HG02678 (cell line): ENCODE results near the gene KHDC4.

ENCODE experiments used
- ATAC-seq: cut with Tn5 transposase; IDR thresholded peaks from one replicate; pipeline ENCODE4 v1.9.1; 2021; ENCODE audit warnings: mild to moderate bottlenecking, moderate library complexity; ENCODE audit not compliant: unreplicated experiment

The KHDC4 gene

GRCh38 chr1:155934097-155934935 lies at the start of gene KHDC4:
KHDC4 (minus strand) TSS chr1:155934413; CDS start chr1:155934373, 40 bp downstream.
- peak; percentile 93 for ATAC-seq

DNA sequence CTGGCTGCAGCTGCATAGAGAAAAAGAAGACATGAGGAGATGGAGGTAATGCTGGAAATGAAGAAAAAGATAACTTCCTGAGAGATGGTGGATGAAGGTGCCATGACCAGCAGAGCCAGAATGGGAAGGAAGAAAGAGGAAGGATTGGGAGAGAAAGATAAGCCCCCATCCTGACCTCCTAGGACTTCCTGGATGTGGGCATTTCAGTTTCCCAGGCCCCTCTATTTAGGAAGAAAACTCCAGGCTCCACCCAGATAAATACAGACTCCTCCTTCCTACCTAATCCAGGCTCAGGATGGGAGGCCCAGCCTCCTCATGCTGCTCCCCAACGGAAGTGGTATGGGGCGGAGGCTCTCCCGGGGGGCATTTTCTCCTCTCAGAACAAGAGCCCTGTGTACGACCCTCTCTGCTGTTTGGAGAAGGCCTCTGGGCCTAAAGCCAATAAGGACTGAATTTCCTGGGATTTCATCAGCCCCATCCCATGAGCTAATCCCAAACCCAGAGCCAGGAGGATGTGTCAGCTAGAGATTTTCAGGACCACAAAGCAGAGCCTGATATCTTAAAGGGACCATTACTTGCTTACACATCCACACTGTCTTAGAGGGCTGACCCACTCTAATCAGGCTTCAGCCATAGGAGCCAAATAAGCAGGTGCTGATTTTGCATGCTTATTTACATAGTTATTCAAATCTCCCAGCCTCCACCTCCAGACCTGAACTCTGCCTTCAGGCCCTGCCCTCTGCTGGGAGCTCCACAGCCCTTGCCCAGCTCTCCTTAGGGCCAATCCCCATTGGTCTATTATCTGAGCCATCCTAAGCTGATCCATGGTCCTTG lies 49.2 kb upstream of the KHDC4 start:
- ATAC-seq: no peak

DNA sequence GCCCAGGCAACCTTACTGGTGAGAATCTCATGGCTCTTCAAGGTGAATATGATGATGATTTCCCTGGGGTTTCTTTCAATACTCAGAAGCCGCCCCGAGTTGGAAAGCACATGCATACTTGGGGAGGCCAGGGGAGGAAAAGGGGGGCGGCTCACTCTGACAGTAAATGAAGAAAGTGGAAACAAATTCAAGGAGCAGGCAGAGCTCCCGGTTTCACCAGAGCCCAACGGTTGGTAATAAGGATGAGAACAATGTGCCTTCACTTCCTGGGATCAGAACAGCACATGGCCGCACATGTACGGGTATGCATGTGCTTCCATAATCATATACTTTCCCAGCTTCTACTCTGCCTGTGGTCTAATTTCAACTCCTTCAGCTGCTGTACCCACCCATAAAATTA lies 47.9 kb upstream of the KHDC4 start:
- ATAC-seq: no peak

GRCh38 chr1:155981266-155982088 lies 47.3 kb upstream of the KHDC4 start:
- no peak for ATAC-seq

DNA sequence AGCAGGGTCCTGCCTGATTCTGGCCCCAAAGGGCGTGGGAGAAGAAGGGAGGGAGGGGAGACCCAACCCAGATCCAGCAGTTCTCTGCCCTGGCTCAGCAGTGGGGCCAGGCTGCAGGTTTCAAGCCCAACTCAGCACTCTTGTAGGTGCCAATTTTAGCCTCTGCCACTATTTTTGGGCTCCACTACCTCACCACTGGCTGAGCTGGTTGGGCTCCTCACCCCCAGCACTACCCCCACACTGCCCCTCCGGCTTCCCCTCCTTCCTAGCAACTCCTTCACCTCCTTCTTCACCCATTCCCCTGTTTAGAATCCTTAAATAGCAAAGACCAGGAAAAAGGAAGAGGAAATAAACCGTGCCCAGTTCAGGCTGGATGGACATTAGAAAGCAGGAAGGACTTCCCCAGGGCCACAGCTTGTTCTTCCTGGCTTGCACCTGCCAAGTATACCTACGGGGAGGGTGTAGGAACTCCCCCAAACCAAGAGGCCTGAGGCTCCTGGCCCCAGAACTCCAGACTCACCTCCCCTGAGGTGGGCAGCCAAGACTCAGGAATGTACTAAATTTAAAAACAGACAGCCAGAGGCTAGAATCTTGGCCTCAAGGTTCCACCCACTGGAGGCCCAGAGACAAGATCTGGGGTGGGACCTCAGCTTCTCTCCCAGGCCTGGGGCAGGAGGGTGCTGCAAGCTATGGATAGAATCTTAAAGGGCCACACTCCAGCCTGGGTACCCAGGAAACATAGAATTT lies 45.6 kb upstream of the KHDC4 start:
- no peak for ATAC-seq

GRCh38 chr1:155978973-155979429 lies 44.8 kb upstream of the KHDC4 start:
- ATAC-seq: no peak

DNA sequence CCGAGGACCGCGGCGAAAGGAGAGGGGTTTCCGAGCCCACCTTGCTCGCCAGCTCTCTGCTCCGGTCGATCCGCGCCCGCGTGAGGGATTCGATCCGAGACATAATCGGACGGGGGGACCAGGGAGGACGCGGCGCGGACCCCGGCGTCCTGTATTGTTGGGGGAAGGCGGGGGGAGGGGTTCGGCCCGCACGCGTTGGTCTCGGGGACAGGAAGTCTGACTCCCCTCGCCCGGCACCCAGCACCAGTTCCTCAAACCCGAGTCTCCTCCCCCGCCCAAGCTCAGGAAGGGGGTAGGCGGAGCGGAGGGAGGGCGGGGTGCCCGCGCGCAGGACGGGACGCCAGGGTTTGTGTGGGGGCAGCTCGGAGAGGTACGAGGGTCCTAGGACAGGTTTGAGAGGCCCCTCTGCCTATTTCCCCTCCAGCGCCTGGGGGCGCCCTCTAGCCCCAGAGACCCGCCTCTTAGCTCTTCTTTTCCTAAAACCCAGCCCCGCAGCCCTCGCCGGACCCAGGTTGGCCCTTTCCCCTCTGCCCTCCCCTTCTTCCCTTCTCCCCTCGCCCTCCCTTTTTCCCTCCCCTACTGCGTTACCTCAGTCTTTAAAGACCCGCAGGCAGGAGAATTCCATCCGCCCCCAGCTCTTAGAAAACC lies 44.2 kb upstream of the KHDC4 start, which contains the start of gene ARHGEF2:
TSS of gene ARHGEF2 (minus strand) at position 223 of the 648 bp plus-strand sequence. CDS start at position 103, 120 bp downstream.
- peak; percentile 50 for ATAC-seq

- no peak for ATAC-seq
These were observed 43.6 kb upstream of the KHDC4 start for GRCh38 chr1:155977690-155978324.

DNA sequence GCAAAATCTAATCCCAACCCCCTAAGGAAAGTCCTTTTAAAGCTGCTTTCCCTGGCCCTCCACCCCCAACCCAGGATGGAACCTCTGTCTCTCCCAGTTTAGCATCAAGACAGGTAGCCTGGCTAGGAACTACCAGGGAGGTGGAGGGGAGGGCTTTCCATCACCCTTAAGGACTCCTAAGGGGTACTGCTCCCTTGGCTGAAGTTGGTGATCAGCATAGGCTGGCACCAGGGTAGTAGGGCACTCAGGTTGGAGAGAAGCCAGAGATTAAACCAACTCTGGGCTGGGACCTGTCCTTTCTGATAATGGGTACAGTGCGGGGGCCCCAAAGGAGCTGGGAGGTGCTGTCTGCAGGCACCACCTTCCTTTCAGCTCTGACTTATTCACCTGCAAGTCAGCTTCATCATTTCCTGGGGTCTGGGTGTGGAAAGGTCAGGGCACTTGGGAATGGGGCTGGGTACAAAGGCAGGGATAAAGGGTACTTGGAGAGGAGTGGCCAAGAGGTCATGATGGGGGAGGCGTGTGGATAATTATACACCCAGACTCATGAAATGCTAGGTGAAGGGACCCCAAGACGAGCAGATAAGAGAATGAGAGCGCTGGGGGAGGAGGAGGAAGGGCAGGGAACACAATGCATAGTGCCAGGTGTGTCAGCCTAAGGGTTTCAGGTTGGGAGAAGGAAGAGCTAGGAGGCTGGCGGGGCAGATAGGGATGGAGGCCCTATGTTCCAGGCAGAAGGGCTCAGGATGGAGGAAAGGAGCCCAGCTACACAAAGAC lies 42.9 kb upstream of the KHDC4 start:
- no peak for ATAC-seq

- ATAC-seq: no peak
These were observed 42.1 kb upstream of the KHDC4 start for GRCh38 chr1:155976062-155976912.

- ATAC-seq: no peak
These were observed 41.3 kb upstream of the KHDC4 start for GRCh38 chr1:155975375-155976061.

DNA sequence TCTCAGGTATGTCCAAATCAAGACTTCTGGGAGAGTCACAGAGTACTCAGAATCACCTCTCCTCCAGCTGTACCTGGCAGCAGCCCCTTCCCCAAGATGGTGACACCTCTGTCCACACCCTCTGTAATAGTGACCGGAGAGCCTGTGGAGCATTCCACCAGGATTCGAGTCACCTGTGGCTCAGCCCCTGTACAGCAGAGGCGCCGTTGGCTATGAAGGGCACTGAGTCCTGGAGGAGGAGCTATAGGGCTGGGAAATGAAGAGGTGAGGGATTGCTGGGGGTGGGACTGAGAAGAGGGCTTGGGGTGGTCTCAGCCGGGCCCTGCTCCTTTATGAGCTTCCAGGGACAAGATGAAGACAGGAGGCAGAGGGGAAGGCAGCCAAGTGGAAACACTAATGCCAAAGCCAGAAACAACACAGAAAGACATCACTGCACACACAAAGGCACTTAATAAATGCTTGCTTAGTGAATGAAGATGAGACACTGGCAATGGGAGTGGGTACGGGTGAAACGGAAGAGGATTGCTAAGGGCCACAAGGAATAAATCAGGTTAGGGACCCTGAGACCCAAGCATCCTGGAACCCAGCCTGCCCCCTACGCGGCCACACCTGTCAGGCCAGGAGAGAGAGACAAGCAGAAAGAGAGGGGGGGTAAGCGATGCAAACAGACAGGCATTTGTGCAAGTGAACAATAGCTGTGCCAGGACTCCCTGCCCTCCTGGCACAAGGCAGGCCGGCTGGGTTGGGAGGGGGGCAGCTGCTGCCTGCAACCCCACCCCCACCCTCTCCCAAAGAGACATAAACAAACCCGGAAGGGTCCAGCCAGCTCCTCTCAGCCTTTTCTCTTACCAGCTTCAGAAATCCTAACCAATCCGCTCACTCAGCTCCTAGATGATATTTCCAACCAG lies 40.2 kb upstream of the KHDC4 start:
- ATAC-seq: no peak

DNA sequence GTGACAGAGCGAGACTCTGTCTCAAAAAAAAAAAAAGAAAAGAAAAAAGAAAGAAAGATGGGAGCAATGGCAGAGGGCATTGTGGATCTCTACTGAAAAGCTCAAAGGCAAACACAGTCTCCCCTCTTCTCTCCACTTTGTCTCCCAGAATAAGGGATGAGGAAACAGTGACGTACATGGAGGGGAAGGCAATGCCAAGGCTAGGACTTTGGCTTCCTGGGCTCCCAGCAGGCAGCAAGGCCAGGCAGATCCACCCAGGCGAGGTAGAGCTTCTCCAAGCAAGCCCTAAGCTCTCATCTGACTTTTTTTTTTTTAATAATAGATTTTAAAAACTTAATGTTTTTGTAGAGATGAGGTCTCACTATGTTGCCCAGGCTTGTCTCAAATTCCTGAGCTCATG lies 39.5 kb upstream of the KHDC4 start:
- ATAC-seq: no peak

GRCh38 chr1:155971910-155972809 lies 37.9 kb upstream of the KHDC4 start:
- no peak for ATAC-seq
